Measurements from ENCODE around the gene CA5A.
"Not testable (repeated sequence)": the region's sequence is repeated elsewhere in the genome, so short reads cannot be mapped to it uniquely, and the experiment has no call there.

CA5A gene

GRCh38 chr16:87945351-87946042 is 9.2 kb upstream of the CA5A start:
- Histone ChIP-seq H3K27ac (ENCODE audit: low read length) (no peak overlapping the region), H3K9ac (ENCODE audit: low read depth, low read length) (peak overlapping the region; percentile 66), H3K36me3 (ENCODE audit: insufficient read depth, low read depth, low read length) (no peaks in the 10 kb centered on the region), H3K4me3 (ENCODE audit: low read length) (peak overlapping the region; percentile 50; the same call in 1 of the 2 replicates), H3K9me3 (ENCODE audit: insufficient read depth, low read depth, low read length) (no peaks in the 10 kb centered on the region), H3K27me3 (ENCODE audit: insufficient read depth, low read length) (no peaks in the 10 kb centered on the region), H3K4me1 (ENCODE audit: insufficient read depth, low read length) (peaks cover 7% of the 10 kb centered on the region)

GRCh38 chr16:87942680-87943079 is 6.4 kb upstream of the CA5A start:
- Histone ChIP-seq H3K36me3 (ENCODE audit: insufficient read depth, low read depth, low read length) (no peaks in the 10 kb centered on the region), H3K27me3 (ENCODE audit: insufficient read depth, low read length) (no peaks in the 10 kb centered on the region), H3K9ac (ENCODE audit: low read depth, low read length) (no peak overlapping the region)

DNA sequence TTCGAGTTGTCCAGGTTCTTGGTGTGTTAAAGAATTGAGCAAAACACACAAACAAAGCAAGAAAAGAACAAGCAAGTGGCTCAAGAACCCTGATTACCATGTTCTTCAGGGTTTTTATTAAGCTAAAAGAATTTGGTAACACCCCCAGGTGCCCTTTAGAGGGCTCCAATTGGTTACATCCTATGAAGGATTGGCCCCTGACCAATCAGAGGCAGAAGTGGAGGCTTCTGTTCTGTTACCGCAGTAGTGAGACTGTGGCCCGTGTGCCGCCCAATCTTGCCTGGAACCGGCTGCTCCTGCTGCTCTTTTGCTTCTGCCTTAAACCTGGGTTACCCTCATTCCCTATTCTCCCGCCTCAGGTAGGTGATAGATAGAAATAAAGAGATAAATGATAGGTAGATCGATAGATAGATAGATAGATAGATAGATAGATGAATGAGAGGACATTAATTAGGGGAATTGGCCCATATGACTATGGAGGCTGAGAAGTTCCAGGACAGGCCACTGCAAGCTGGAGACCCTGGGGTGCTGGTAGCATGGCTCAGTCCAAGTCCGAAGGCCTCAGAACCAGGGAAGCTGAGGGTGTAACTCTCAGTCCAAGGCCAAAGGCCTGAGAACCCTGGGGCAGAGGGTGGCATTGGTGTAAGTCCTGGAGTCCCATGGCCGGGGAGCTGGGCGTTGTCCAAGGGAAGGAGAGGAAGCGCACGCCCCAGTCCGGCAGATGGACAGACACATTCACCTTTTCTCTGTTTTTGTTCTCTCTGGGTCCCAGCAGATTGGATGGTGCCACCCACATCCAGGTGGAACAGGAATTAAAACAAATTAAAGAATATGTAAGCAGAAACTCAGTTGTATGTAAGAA is 3.5 kb upstream of the CA5A start:
- 0 out of 2 replicates have a peak, but pooled peaks cover under 1% of the 10 kb centered on the region for H3K4me1 ChIP-seq (ENCODE audit: insufficient read depth, low read length)
- H3K27me3 ChIP-seq (ENCODE audit: insufficient read depth, low read length) = no peaks in the 10 kb centered on the region
- no peak overlapping the region for H3K27ac ChIP-seq (ENCODE audit: low read length)
- H3K9ac ChIP-seq (ENCODE audit: low read depth, low read length) = no peak overlapping the region
- H3K4me3 ChIP-seq (ENCODE audit: low read length) = no peak overlapping the region
- no peaks in the 10 kb centered on the region for H3K36me3 ChIP-seq (ENCODE audit: insufficient read depth, low read depth, low read length)
- H3K9me3 ChIP-seq (ENCODE audit: insufficient read depth, low read depth, low read length) = no peaks in the 10 kb centered on the region

More at GRCh38 chr16:87942680-87943079, 6.4 kb upstream of the CA5A start:
- Histone ChIP-seq H3K9me3 (ENCODE audit: insufficient read depth, low read depth, low read length) (no peaks in the 10 kb centered on the region), H3K27ac (ENCODE audit: low read length) (no peak overlapping the region), H3K4me1 (ENCODE audit: insufficient read depth, low read length) (peaks cover 7% of the 10 kb centered on the region), H3K4me3 (ENCODE audit: low read length) (no peak overlapping the region)

DNA sequence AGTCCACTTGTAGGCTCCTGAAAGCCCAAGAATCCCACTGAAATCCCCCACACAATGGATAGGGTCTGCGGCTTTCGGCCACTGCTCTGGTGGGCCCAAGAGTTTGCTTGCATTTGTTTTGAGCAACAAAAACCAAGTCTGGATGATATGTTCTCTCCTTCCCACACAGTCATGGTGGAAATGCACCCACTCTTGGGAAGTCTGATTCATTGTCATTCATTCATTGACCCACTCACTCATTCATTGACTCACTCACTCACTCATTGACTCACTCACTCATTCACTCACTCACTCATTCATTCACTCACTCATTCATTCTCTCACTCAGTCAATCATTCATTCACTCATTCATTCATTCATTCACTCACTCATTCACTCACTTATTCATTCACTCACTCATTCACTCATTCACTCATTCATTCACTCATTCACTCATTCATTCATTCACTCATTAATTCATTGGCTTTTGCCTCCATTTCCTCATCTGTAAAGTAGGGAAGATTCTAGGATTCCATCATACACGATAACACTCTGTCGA is 2.2 kb upstream of the CA5A start:
- Histone ChIP-seq H3K27me3 (ENCODE audit: insufficient read depth, low read length) (no peaks in the 10 kb centered on the region), H3K4me1 (ENCODE audit: insufficient read depth, low read length) (no peaks in the 10 kb centered on the region), H3K9ac (ENCODE audit: low read depth, low read length) (no peak overlapping the region), H3K36me3 (ENCODE audit: insufficient read depth, low read depth, low read length) (no peaks in the 10 kb centered on the region), H3K9me3 (ENCODE audit: insufficient read depth, low read depth, low read length) (no peaks in the 10 kb centered on the region), H3K4me3 (ENCODE audit: low read length) (no peak overlapping the region), H3K27ac (ENCODE audit: low read length) (no peak overlapping the region)

GRCh38 chr16:87937231-87937542 is 858 bp upstream of the CA5A start:
- H3K9ac ChIP-seq (ENCODE audit: low read depth, low read length); H3K9me3 ChIP-seq (ENCODE audit: insufficient read depth, low read depth, low read length); H3K4me1 ChIP-seq (ENCODE audit: insufficient read depth, low read length); H3K27me3 ChIP-seq (ENCODE audit: insufficient read depth, low read length); H3K36me3 ChIP-seq (ENCODE audit: insufficient read depth, low read depth, low read length); H3K4me3 ChIP-seq (ENCODE audit: low read length); H3K27ac ChIP-seq (ENCODE audit: low read length): not testable (repeated sequence)

GRCh38 chr16:87936016-87936374 is 334 bp downstream of the CA5A start:
- not testable (repeated sequence) for H3K36me3 ChIP-seq (ENCODE audit: insufficient read depth, low read depth, low read length); H3K9me3 ChIP-seq (ENCODE audit: insufficient read depth, low read depth, low read length); H3K27ac ChIP-seq (ENCODE audit: low read length); H3K4me3 ChIP-seq (ENCODE audit: low read length); H3K9ac ChIP-seq (ENCODE audit: low read depth, low read length); H3K4me1 ChIP-seq (ENCODE audit: insufficient read depth, low read length); H3K27me3 ChIP-seq (ENCODE audit: insufficient read depth, low read length)

DNA sequence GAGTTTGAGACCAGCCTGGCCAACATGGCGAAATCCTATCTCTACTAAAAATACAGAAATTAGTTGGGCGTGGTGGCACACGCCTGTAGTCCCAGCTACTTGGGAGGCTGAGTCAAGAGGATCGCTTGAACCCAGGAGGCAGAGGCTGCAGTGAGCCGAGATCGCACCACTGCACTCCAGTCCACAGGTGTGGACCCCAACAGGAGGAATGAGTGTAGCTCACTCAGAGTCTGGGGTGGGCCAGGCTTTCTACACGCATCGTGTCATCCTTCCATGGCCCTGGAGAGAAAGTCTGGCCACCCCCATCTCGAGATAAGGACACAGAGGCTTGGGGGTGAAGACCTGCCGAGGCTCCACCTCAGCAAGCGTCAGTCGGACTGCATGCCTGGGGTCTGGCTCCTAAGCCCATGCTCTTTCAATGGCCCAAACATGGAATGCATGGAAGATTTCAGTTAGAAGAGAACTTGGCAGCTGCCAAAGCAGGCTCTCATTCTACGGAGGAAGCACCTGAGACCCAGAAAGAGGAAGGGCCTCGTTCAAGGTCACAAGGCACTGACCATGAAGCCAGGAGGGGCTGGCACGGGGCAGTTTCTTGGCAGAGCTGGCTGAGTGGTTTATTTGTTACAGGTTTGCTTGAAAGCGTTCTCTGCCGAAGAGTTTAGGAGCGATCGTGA is 1.4 kb downstream of the CA5A start:
- not testable (repeated sequence) for H3K9ac ChIP-seq (ENCODE audit: low read depth, low read length); H3K4me3 ChIP-seq (ENCODE audit: low read length); H3K27ac ChIP-seq (ENCODE audit: low read length); H3K36me3 ChIP-seq (ENCODE audit: insufficient read depth, low read depth, low read length); H3K4me1 ChIP-seq (ENCODE audit: insufficient read depth, low read length); H3K9me3 ChIP-seq (ENCODE audit: insufficient read depth, low read depth, low read length); H3K27me3 ChIP-seq (ENCODE audit: insufficient read depth, low read length)

- no peaks in the 10 kb centered on the region for H3K27me3 ChIP-seq (ENCODE audit: insufficient read depth, low read length)
- H3K4me1 ChIP-seq (ENCODE audit: insufficient read depth, low read length) = no peaks in the 10 kb centered on the region
- no peaks in the 10 kb centered on the region for H3K9me3 ChIP-seq (ENCODE audit: insufficient read depth, low read depth, low read length)
- no peak overlapping the region for H3K9ac ChIP-seq (ENCODE audit: low read depth, low read length)
- H3K27ac ChIP-seq (ENCODE audit: low read length) = no peak overlapping the region
- no peaks in the 10 kb centered on the region for H3K36me3 ChIP-seq (ENCODE audit: insufficient read depth, low read depth, low read length)
- H3K4me3 ChIP-seq (ENCODE audit: low read length) = no peak overlapping the region
Measured at GRCh38 chr16:87933140-87933495, 3.2 kb downstream of the CA5A start.

- not testable (repeated sequence) for H3K36me3 ChIP-seq (ENCODE audit: insufficient read depth, low read depth, low read length); H3K27me3 ChIP-seq (ENCODE audit: insufficient read depth, low read length); H3K9me3 ChIP-seq (ENCODE audit: insufficient read depth, low read depth, low read length); H3K9ac ChIP-seq (ENCODE audit: low read depth, low read length); H3K4me1 ChIP-seq (ENCODE audit: insufficient read depth, low read length); H3K4me3 ChIP-seq (ENCODE audit: low read length); H3K27ac ChIP-seq (ENCODE audit: low read length)
Measured at GRCh38 chr16:87932475-87933139, 3.7 kb downstream of the CA5A start.

DNA sequence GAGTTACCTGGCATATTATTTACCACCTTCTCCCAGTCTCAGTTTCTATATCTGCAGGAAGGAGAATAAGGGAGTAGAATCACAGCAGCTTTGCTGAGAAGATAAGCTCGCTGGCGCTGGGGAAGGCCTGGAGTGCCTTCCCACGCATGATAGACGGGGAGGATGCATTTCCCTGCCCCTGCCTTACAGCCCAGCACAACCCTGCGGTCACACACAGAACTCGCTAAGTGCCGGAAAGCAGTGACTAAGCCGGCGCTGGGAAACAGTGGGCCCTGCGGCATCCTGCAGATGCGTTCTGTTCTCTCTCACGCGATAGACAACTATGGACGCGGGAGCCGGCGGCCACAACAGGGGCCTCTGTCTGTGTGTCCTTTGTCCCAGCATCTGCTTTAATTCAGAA is 4.8 kb downstream of the CA5A start:
- Histone ChIP-seq H3K36me3 (ENCODE audit: insufficient read depth, low read depth, low read length) (no peaks in the 10 kb centered on the region), H3K9me3 (ENCODE audit: insufficient read depth, low read depth, low read length) (no peaks in the 10 kb centered on the region), H3K4me1 (ENCODE audit: insufficient read depth, low read length) (no peaks in the 10 kb centered on the region), H3K27me3 (ENCODE audit: insufficient read depth, low read length) (no peaks in the 10 kb centered on the region), H3K4me3 (ENCODE audit: low read length) (no peak overlapping the region), H3K9ac (ENCODE audit: low read depth, low read length) (no peak overlapping the region), H3K27ac (ENCODE audit: low read length) (no peak overlapping the region)

DNA sequence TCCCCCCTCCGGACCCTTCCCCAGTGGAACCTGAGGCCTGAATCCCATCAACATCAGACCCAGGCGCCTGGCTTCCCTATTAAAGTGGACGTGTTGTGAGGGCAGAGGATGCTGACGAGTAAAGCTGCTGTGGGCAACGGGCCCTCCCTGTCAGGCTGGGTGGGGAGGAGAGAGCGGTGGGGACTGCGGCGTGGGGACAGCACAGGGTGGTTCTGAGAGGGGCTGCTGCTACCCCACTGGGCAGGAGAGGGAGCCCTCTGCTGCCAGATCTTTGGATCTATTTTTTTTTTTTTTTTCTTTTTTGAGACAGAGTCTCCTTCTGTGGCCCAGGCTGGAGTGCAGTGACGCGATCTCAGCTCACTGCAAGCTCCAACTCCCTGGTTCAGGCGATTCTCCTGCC is 5.9 kb downstream of the CA5A start:
- Histone ChIP-seq H3K36me3 (ENCODE audit: insufficient read depth, low read depth, low read length) (no peaks in the 10 kb centered on the region), H3K9me3 (ENCODE audit: insufficient read depth, low read depth, low read length) (no peaks in the 10 kb centered on the region), H3K9ac (ENCODE audit: low read depth, low read length) (no peak overlapping the region), H3K4me1 (ENCODE audit: insufficient read depth, low read length) (no peaks in the 10 kb centered on the region), H3K4me3 (ENCODE audit: low read length) (no peak overlapping the region), H3K27me3 (ENCODE audit: insufficient read depth, low read length) (no peaks in the 10 kb centered on the region), H3K27ac (ENCODE audit: low read length) (no peak overlapping the region)
